Transverse colon (tissue), 1 donor: ENCODE data around the gene NELFE.

Experiments used
- EP300 ChIP-seq: sonication (generic); formaldehyde crosslinking; IDR thresholded peaks from one replicate; pipeline ENCODE4 v1.6.1; 2017; ENCODE audit warnings: antibody characterized with exemption, low read depth
- POLR2A ChIP-seq: fragments of 450-650 bp; IDR thresholded peaks from one replicate; pipeline ENCODE4 v1.6.1; 2016; ENCODE audit warnings: antibody characterized with exemption, mild to moderate bottlenecking, moderate library complexity

DNA sequence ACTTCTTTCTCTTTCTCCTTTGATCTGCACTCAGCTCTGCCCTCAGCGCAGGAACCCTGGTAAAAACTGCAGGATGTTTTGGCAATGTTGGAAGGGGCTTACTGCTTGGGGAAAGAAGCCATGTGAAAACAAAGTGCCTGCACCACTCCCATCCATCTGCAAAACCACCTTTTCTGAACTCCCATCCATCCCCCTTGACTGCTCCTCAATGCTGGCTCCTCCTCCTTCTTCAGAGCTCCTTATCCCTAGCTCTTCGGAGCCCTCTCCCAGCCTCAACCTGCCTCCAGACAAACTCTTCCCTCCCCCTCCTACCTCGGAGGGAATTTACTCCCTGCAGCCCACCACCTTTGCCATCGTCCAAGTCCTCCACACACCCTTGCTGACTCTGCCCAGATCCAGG is 52.6 kb downstream of the NELFE start:
- TF ChIP-seq POLR2A (no peak), EP300 (no peak)
